GM19455 (cell line): Measurements from ENCODE around the gene CACHD1.
"Not testable (repeated sequence)": the region's sequence is repeated elsewhere in the genome, so short reads cannot be mapped to it uniquely, and the experiment has no call there.

Source experiments
- ATAC-seq: cut with Tn5 transposase; IDR thresholded peaks from one replicate; pipeline ENCODE4 v1.9.1; 2021; ENCODE audit not compliant: unreplicated experiment

Gene CACHD1

DNA sequence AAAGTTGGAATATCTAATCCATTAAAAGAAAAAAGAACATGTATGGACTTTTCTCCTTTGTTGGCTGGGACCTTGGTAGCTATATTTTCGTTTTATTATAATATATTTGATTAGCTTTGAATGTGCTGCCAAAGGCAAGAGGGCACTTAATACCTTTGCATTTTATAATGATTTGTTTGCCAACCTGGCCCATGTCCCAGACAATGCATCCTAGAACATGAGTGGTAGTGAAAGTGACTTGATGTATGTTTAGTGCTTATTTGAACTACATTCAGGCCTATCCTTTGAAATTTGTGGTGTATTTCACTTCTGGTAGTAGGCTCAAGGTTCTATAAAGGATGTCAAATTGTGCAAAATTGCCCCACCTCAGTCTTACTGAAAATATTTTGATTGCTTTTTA lies 25.9 kb downstream of the CACHD1 start:
- no peak for ATAC-seq

DNA sequence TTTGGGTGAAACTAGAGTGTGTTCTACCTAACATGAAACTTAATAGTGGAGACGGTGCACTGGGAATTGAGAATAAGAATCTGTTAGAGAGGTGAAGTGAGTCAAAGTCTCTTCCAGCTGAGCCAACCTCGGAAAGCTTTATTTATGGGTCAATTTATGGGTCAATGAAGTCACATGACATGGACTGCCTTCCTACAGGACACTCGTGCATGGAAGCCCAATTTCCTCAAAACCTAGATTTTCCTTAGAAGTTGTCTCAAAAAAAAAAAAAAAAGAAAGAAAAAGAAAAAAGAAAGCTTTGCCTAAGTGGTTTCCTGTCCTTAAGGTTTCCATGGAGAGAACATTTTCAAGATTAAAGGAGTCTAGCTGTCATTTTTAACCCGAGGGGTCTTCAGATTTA lies 26.7 kb downstream of the CACHD1 start:
- no peak for ATAC-seq

DNA sequence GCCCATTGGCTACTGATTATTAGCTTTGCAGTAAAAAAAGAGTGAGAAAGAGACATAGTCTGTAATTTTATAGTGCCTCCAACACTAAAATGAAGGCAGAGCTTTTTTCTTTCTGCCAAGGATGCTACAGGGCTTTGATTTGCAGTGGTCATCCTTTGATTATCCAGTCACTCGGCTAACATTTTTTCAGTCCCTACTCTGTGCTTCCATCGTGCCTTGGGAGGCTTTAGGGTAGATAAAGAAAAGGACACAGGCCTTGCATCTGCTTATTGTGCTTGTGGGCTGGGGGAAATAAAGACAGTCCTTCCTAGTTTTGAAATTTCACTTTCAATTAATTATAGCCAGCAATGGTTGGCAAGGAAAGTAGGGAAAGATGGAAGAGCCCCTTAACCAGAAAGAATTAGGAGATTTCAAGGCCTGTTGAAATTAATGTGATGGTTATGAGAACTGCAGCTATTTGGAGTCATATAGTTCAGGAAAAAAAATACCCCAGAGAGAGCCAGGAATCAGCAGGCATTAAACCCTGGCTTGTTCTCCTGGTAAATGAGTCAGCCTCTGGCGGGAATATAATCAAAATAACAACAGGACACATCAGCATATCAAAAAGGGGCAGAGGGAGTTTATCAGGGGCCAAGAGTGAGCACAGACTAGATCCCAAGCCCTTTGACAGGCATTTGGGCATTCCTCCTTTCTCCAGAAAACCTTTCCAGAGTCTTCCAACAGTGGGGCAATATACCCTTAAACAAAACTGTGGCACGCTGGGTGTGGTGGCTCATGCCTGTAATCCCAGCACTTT lies 27.4 kb downstream of the CACHD1 start:
- ATAC-seq = no peak

GRCh38 chr1:64498325-64498724 lies 28.4 kb downstream of the CACHD1 start:
- ATAC-seq = no peak

GRCh38 chr1:64499011-64499410 lies 29.1 kb downstream of the CACHD1 start:
- no peak for ATAC-seq

DNA sequence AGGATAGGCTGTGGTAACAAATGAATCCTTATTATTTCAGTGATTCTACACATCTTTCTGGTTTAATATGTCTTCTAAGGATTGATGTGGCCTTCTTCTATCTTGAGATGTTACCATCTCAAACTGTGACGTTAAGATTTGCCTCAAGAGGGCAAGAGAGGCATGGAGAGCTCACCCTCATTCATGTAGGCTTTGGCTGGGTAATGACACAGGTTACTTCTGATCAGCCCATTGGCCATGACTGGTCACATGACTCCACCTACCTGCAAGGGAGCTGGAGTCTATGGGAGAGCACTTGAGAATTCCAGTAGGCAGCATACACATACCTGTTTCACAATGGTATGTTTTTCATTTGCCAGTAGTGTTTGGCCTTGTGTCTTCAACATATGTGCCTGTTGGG lies 30.0 kb downstream of the CACHD1 start:
- ATAC-seq = no peak

- no peak for ATAC-seq
Measured at GRCh38 chr1:64502083-64502482, 32.2 kb downstream of the CACHD1 start.

GRCh38 chr1:64502931-64503330 lies 33.0 kb downstream of the CACHD1 start:
- no peak for ATAC-seq

- no peak for ATAC-seq
Measured at GRCh38 chr1:64505232-64505943, 35.5 kb downstream of the CACHD1 start.

DNA sequence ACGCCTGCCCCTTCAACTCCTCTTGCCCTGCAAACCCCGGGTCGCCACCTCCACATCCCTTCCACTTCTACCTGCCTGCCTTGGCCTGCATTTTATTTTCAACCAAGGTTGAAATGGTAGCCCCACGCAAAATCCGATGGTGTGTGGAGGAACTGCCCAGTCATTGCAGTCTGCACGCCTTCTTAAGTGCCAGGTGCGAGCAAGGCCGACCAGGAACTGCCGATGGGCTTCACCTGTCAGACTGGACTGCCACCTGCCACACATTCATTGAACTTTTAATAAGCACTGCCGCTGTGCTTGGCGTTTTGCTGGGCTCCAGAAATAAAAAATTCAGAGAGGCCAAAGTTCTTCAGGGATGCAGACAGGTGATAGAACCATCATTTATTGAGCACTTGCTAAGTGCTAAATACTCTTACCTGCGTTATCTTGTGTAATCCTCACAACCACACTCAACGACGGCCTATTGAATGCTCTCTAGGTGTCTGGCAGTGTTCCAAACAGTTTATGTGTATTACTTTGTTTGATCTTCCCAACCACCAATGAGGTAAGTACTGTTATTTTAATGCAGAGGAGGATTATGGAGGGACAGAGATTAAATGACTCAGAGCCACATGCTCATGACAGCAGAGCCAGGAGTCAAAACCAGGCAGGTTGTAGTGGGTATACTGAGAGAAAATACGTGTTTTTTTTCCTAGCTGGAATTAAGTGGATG lies 36.2 kb downstream of the CACHD1 start:
- ATAC-seq = no peak

DNA sequence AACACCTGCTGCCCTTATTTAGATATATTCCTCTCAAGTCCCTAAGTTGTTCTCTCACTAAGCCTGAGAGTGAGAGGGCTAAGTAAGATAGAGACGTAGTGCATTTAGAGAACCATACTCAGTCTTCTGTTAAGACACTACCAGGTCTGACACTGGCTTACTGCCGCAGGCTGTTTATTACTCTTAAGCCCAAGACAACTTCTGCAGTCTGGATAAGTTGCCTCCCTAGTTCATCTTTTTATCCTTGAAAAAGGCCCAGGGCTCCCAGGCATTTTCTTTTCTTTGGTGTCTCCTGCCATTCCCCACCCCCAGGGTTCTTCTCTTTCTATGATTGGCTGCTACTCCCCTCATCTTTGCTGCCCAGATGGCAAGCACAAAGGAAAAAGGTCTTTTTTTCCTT lies 38.7 kb downstream of the CACHD1 start:
- no peak for ATAC-seq

GRCh38 chr1:64511044-64511443 lies 41.1 kb downstream of the CACHD1 start:
- ATAC-seq = no peak

DNA sequence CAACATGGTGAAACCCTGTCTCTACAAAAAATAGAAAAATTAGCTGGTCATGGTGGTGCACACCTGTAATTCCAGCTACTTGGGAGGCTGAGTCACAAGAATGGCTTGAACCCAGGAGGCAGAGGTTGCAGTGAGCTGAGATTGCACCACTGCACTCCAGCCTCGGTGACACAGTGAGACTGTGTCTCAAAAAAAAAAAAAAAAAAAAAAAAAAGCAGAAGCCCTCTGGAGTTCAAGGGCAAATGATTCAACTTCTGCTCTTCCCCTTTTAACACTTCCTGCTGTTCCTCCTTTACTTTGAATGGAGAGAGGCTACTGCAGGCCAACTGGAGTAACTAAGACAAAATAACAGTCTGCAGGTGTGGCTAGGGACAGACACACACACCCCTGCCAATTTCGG lies 42.3 kb downstream of the CACHD1 start:
- not testable (repeated sequence) for ATAC-seq

DNA sequence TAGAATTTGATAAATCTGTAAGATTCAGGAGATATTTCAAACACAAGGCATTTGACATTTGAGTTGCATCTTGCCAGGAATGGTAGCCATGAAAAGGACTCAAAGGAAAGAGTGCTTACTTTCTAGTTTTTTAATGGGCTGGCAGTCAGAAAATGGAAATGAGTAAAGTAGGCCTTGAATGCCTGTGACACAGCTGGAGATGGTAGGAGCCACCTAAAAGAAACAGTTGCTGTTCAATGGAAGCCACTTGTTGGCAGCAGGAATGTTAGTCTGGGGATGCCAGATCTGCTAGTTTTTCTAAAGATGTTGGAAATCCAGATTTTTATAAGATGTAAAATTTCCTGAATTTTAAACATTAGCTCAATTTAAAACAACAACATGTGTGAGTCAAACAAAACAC lies 43.6 kb downstream of the CACHD1 start:
- no peak for ATAC-seq

DNA sequence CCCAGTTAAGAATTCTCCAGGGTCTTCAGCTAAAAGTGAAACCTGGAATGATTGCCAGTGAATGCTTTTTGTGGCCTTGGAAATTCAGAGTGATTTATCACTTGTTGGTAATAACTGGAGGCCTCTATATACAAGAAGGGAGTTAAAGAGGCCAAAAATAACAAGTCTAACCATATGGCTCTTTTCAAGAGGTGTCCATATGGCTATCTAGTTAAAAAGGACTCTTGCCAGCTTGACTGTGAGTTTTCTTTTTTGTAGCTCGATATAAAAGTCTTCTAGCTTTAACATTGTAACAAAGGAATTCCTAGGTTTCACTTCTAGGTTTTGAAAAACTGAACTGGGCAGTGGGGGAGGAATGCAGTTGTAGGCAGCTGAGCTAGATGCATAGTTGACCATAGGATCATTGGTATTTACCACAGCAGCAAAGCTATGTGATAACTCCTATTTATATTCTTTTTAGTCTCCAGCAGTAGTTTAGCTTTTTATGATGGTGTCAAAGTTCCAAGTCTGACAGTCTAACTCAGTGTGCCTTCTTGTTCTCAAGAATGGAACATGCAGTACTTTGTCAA lies 44.4 kb downstream of the CACHD1 start:
- ATAC-seq = no peak

DNA sequence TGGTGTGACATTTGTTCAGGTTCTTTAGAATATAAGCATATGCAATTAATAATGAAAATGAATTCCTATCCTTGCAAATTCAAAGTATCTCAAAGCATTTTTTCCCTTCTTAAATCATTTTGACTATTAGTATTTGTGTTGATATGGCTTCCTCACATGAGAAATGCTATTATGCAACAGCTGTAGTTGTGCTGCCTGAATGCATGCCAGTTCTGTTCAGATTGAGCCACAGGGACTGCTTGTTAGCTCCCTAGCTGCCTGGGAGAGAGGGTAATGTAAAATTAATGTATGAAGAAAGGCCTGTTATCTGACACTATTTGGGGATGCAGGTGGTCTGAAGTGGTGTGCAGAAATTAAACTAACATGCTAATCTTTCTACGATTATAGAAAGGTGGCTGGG lies 45.5 kb downstream of the CACHD1 start:
- ATAC-seq = no peak

DNA sequence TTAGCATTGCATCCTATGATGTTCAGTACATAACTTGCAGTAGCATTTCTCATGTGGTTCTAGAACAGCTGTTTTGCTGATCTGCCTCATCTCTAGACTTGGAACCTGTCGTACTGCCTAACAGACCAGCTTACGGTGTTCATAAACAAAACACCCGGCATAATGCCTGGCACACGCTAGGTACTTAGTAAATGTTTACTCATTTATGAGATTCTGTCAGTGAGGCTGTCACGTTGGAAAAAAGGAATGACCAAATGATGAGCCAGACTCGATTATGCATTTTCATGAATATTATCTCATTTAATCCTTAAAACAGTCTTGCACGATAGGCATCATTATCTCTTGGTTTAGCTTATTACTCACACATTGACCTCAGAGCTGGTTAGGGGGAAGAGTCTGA lies 46.4 kb downstream of the CACHD1 start:
- ATAC-seq = no peak

DNA sequence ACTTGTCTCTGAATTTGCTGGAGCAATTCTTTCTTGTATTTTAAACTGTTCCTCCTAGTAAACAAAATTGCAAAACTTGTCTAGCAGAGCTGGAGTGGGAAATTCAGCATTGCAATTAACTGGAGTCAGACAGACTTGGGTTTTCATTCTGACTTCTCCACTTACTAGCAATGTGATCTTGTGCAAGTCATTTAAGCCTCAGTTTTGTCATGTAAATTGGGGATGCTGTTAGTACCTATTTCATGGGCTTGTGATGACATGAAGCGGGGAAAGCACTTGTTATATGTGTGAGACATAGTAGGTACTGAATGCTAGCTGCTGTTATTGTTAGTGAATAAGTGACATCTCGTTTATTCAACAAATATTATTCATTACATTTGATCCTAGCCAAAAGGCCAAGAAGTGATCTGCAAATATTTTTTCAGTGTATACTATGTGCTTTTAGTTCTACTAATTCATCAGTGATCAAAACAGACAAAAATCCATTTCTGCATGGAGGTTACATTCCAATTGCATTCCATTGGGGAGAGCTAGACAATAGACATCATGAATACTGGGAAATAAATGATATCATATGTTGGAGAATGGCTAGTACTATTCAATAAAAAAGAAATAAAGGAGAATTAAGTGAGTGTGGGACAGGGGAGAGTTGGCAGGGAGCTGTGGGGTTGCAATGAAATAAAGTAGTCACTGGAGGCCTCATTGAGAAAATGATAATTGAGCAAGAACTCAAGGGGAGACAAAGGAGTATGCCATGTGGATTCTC lies 47.1 kb downstream of the CACHD1 start:
- ATAC-seq = no peak

DNA sequence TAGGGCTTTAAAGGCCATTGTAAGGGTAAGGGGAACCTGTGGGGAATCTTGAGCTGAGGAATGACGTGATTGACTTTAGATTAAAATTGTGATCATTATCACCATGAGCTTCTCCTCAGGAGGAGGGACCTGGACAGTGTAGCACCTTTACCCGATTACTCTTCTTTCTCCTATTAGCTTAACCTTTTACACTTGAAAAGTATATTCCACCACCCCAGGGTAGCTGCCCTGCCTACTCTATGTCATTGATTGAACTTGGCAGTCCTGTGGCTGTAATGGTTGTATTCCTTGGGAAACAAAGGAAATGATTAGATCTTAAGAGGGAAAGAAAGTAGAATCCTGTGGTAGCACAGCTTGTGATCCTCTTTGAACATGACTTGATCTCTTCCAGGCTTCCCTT lies 47.7 kb downstream of the CACHD1 start:
- no peak for ATAC-seq

DNA sequence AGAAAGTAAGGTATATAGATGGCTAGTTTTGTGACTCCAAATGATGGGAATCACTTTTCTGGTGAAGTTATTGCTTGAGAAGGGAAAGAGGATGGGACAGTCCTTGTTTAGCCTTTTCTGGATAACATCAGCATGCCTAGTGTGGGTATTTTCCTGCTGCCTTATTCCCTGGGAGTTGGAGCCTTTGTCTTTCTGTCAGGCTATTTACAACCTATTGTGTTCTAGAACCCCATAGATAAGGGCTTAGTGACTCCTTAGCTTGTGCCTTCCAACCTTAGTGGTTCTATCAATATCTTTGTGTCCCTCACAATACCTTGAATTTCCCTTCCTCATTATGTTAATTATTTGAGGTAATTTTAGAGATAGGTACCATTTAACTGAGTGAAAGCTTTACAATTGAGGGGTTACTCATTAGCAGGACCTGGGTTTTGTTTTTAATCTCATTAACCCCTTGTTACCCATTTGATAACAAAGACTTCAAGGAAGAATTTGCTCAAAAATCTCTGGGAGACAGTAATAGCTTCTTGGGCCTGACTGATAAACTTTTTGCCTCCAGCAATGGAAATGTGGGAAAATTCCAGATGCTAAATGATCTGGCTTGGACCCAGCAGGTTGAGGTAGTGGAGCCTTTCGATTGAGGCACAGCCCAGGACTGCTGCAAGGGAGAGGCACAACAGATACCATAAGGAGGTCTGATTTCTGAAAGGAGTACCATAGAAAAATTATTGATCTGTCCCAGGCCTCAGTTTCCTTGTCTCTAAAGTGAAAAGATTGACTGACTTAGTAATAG lies 49.0 kb downstream of the CACHD1 start:
- no peak for ATAC-seq
